ENCODE results near the gene C12orf76. TPM values are rescaled to one million over a fixed set of nuclear protein-coding genes. Genes with fewer than 3 reads are reported as not detected.

C12orf76 gene
- total RNA-seq, 1 experiment from 2014 or later = 10.1 TPM

- Histone ChIP-seq H3K36me3 (ENCODE audit: control insufficient read depth in 1 of 2, insufficient read depth in 2 of 2, low read length in 2 of 2) (peaks cover 5 to 7% of the 10 kb centered on the region in 2 experiments; a peak in 3 of 4 replicates), H3K4me1 (ENCODE audit: control insufficient read depth in 1 of 2, insufficient read depth in 2 of 2, low read length in 2 of 2) (peaks cover 14 to 27% of the 10 kb centered on the region in 2 experiments), H3K79me2 (ENCODE audit: insufficient read depth, low read length) (peaks cover 41% of the 10 kb centered on the region), H3K4me3 (replicated peaks in 1 of 2; ENCODE audit: low read depth in 1 of 2, low read length in 2 of 2) (no peak overlapping the region), H4K20me1 (ENCODE audit: insufficient read depth) (no peaks in the 10 kb centered on the region), H3K27ac (ENCODE audit: low read depth, low read length) (no peak overlapping the region), H3K9me3 (ENCODE audit: control insufficient read depth in 1 of 2, insufficient read depth in 1 of 2, low read depth in 1 of 2, low read length in 2 of 2) (no peaks in the 10 kb centered on the region), H2AFZ (ENCODE audit: low read depth, low read length, poor library complexity, severe bottlenecking) (no peak overlapping the region), H3K4me2 (ENCODE audit: low read length) (no peak overlapping the region), H3K9me2 (ENCODE audit: insufficient read depth) (no peaks in the 10 kb centered on the region), H3K27me3 (ENCODE audit: insufficient read depth, low read length) (no peaks in the 10 kb centered on the region), H3K9ac (ENCODE audit: low read length) (no peak overlapping the region)
- CTCF ChIA-PET = no interaction called here
- RAD21 ChIA-PET (ENCODE audit: low non-redundant PET in 1 of 2, low total read pairs in 2 of 2, uncharacterized antibody in 2 of 2, unreplicated experiment in 2 of 2) = no interaction called here
- BruUV-seq (replicated peaks) = no TSS peak
- POLR2A ChIA-PET = no interaction called here
- DNase-seq (ENCODE audit: low read depth, low spot score) = no peak
- intact Hi-C loops (cut with micrococcal nuclease) = no loop called here
- TF ChIP-seq FOSL1 (IDR thresholded peaks at IDR 0.05; ENCODE audit: low read depth) = no peak
- no peak for TF ChIP-seq ELF1 (IDR thresholded peaks at IDR 0.05; ENCODE audit: borderline replicate concordance, low read depth)
- TF ChIP-seq CBX3 (IDR thresholded peaks at IDR 0.05; ENCODE audit: low read depth) = no peak
- TF ChIP-seq SP1 (IDR thresholded peaks at IDR 0.05; ENCODE audit: low read depth) = no peak
- no peak for ATAC-seq
Measured at GRCh38 chr12:110042264-110042663, 6.1 kb downstream of the C12orf76 start.

- H3K9me2 ChIP-seq (ENCODE audit: insufficient read depth) = no peaks in the 10 kb centered on the region
- H3K4me1 ChIP-seq (ENCODE audit: control insufficient read depth in 1 of 2, insufficient read depth in 2 of 2, low read length in 2 of 2) = peaks cover 12 to 19% of the 10 kb centered on the region in 2 experiments
- POLR2A ChIA-PET = no interaction called here
- intact Hi-C loops (cut with micrococcal nuclease) = loop anchor here (5.0 kb wide), 1 partner anchor 187 kb away; no protein-coding TSS in a partner anchor
- H3K9ac ChIP-seq (ENCODE audit: low read length) = 0 out of 2 replicates have a peak overlapping the region, but pooled peaks have one; percentile 8
- no peak overlapping the region for H2AFZ ChIP-seq (ENCODE audit: low read depth, low read length, poor library complexity, severe bottlenecking)
- RAD21 ChIA-PET (ENCODE audit: low non-redundant PET in 1 of 2, low total read pairs in 2 of 2, uncharacterized antibody in 2 of 2, unreplicated experiment in 2 of 2) = no interaction called here
- CTCF ChIA-PET = interaction anchor here (0.8 kb wide), 1 partner anchor 392 kb away, joined by 3 read pairs; no protein-coding TSS in a partner anchor
- H3K36me3 ChIP-seq (ENCODE audit: control insufficient read depth in 1 of 2, insufficient read depth in 2 of 2, low read length in 2 of 2) = peaks cover 7 to 14% of the 10 kb centered on the region in 2 experiments; a peak in 3 of 4 replicates
- DNase-seq (ENCODE audit: low read depth, low spot score) (no peak), ATAC-seq (peak; percentile 68)
- no peaks in the 10 kb centered on the region for H4K20me1 ChIP-seq (ENCODE audit: insufficient read depth)
- H3K27me3 ChIP-seq (ENCODE audit: insufficient read depth, low read length) = no peaks in the 10 kb centered on the region
- peaks cover 14% of the 10 kb centered on the region; the same call in 1 of the 2 replicates for H3K79me2 ChIP-seq (ENCODE audit: insufficient read depth, low read length)
- H3K4me3 ChIP-seq (replicated peaks in 1 of 2; ENCODE audit: low read depth in 1 of 2, low read length in 2 of 2) = no peak overlapping the region
- peak overlapping the region; percentile 25 for H3K4me2 ChIP-seq (ENCODE audit: low read length)
- H3K9me3 ChIP-seq (ENCODE audit: control insufficient read depth in 1 of 2, insufficient read depth in 1 of 2, low read depth in 1 of 2, low read length in 2 of 2) = no peaks in the 10 kb centered on the region
- no TSS peak for BruUV-seq (replicated peaks)
- H3K27ac ChIP-seq (ENCODE audit: low read depth, low read length) = peak overlapping the region; percentile 35; the same call in 1 of the 2 replicates
- TF ChIP-seq EZH2phosphoT487 (IDR thresholded peaks at IDR 0.05; ENCODE audit: borderline replicate concordance) = no peak
- peak; percentile 21; the same call in 1 of the 2 replicates for TF ChIP-seq JUND (IDR thresholded peaks at IDR 0.05)
- TF ChIP-seq POLR2AphosphoS5 (IDR thresholded peaks at IDR 0.05; ENCODE audit: low read depth, low read length) = no peak
- TF ChIP-seq ELF1 (IDR thresholded peaks at IDR 0.05; ENCODE audit: borderline replicate concordance, low read depth) = no peak
- no peak for TF ChIP-seq ATF3 (IDR thresholded peaks at IDR 0.05)
- peak; percentile 46 for TF ChIP-seq FOSL1 (IDR thresholded peaks at IDR 0.05; ENCODE audit: low read depth)
- TF ChIP-seq ZBTB33 (IDR thresholded peaks at IDR 0.05; ENCODE audit: extremely low read depth, insufficient replicate concordance, low read length) = no peak
- TF ChIP-seq SP1 (IDR thresholded peaks at IDR 0.05; ENCODE audit: low read depth) = 0 out of 2 replicates have a peak, but pooled peaks have one; percentile 21
- TF ChIP-seq TCF7L2 (IDR thresholded peaks at IDR 0.05; ENCODE audit: borderline replicate concordance, extremely low read depth, insufficient read depth, insufficient read length) = no peak
- TF ChIP-seq YY1 (IDR thresholded peaks at IDR 0.05; ENCODE audit: extremely low read depth, insufficient replicate concordance, low read depth, low read length) = no peak
Measured at GRCh38 chr12:110039085-110039807, 9.1 kb downstream of the C12orf76 start.
